Heart left ventricle (tissue), 16 donors: ENCODE results near the gene TOP1. TPM values are rescaled to one million over a fixed set of nuclear protein-coding genes. Genes with fewer than 3 reads are reported as not detected.

ENCODE experiments used
- ATAC-seq, 4 donors: fragments of 200-7000 bp; cut with Tn5 transposase; one replicate each; pipeline ENCODE4 v1.9.1; 2020 to 2022; ENCODE audit warnings: moderate library complexity in 4 of 4, mild to moderate bottlenecking in 3 of 4, moderate number of reproducible peaks in 1 of 4
- DNase-seq, 5 donors: peaks; one replicate each; pipeline ENCODE4 v3.0.0-alpha.2; 2020
- H3K27ac ChIP-seq, 12 donors: fragments of 200-600 bp; sonication (generic) in 4 of 12; one replicate each; pipeline versions ENCODE4 v1.5.0 to v1.8.0; 2016 to 2022; ENCODE audit warnings: mild to moderate bottlenecking in 2 of 12
- H3K27me3 ChIP-seq, 9 donors: fragments of 200-600 bp; sonication (generic) in 2 of 9; one replicate each; pipeline versions ENCODE4 v1.5.1 to v1.8.0; 2016 to 2022; ENCODE audit warnings: mild to moderate bottlenecking in 3 of 9
- H3K36me3 ChIP-seq, 9 donors: fragments of 200-600 bp; sonication (generic) in 2 of 9; one replicate each; pipeline versions ENCODE4 v1.5.0 to v1.8.0; 2018 to 2022; ENCODE audit warnings: mild to moderate bottlenecking in 2 of 9
- H3K4me1 ChIP-seq, 12 donors: fragments of 200-600 bp; sonication (generic) in 4 of 12; one replicate each; pipeline versions ENCODE4 v1.5.0 to v1.8.0; 2016 to 2022; ENCODE audit warnings: mild to moderate bottlenecking in 3 of 12
- H3K4me3 ChIP-seq, 12 donors: fragments of 200-600 bp; sonication (generic) in 4 of 12; one replicate each; pipeline versions ENCODE4 v1.5.0 to v1.8.0; 2017 to 2022; ENCODE audit warnings: mild to moderate bottlenecking in 9 of 12, moderate library complexity in 4 of 12
- H3K9me3 ChIP-seq, 12 donors: fragments of 200-600 bp; sonication (generic) in 4 of 12; one replicate each; pipeline versions ENCODE4 v1.5.0 to v1.8.0; 2016 to 2022; ENCODE audit warnings: mild to moderate bottlenecking in 1 of 12
- POLR2A ChIP-seq, 2 donors: fragments of 450-650 bp; IDR thresholded peaks; one replicate each; pipeline ENCODE4 v1.6.1; 2017; ENCODE audit warnings: antibody characterized with exemption in 2 of 2, mild to moderate bottlenecking in 2 of 2, moderate library complexity in 2 of 2
- WGBS, 4 donors: extraction: QIAGEN DNeasy Blood & Tissue Kit in 2 of 4; methylation state at CpG; one replicate each; pipeline versions ENCODE4 v1.1.5 to v1.1.7; 2013 to 2018; 5-methylcytosine and 5-hydroxymethylcytosine counted together
- intact Hi-C, 10 donors: fragments of 100-400 bp; cut with DNase I; formaldehyde crosslinking; loops; one replicate each; pipeline versions ENCODE4 v1.11.1 to v1.14.2; 2022
- polyA plus RNA-seq, 2 donors: library from polyadenylated mRNA; stranded (reverse); fragments of 200-250 nt; gene quantifications; one replicate each; pipeline ENCODE4 v1.2.3, GENCODE V29; 2013
- total RNA-seq, 9 donors: library from RNA; depleted of rRNA in 2 of 9; stranded (reverse); fragments of >200 nt in 2 of 9; fragmentation: NEBNext Ultra II Directional in 3 of 9; extraction: Animal tissue kit (Norgen Biotek cat#: 25700) in 3 of 9; gene quantifications; one replicate each; pipeline versions ENCODE4 v1.1.0 to v1.2.4, GENCODE V29; 2016 to 2023
- TF ChIP-seq, protein P1 (sequence below), 12 donors: fragments of 200-600 bp; sonication (generic) in 4 of 12; IDR thresholded peaks; one replicate each; pipeline versions ENCODE4 v1.5.0 to v1.8.0; 2018 to 2022; ENCODE audit warnings: antibody characterized with exemption in 12 of 12, mild to moderate bottlenecking in 5 of 12
- donor health status: ischemic (EF 13 %, LVEDD 7.1; RV severe dilation, severe dysfunction).
- donor health status: healthy with polysubstance abuse.
- donor health status: DM: no; HTN: yes; CAD: no.
- donor health status: DM: no; HTN: no; CAD: no.
- donor health status: ischemic (EF 25% LVEDD 6.9; RV normal size, moderate dysfunction).
- donor health status: ischemic (EF 25% LVEDD 5.7; RV mildly dilated, moderate dysfunction).
- donor health status: healthy.
- donor health status: DM: yes; HTN: yes; CAD: no.
- donor health status: ischemic (EF 35%, LVEDD 5.7; RV mildly dilated, moderate dysfunction).
- donor health status: nonischemic (EF 11% LVEDD 7.7; RV severe dilation, severe dysfunction).
- donor health status: DM: yes; HTN: yes; CAD: no.
- donor health status: PGD.
- donor health status: ischemic (EF 29% LVEDD 5.4; RV normal size, mild dysfunction).
- donor health status: nonischemic (EF 23%, LVEDD 6.1; RV moderate dilation, normal function).

Gene TOP1
- total and polyA plus RNA-seq, 11 donors = 11.6 to 32.3 (median 21.4) TPM

DNA sequence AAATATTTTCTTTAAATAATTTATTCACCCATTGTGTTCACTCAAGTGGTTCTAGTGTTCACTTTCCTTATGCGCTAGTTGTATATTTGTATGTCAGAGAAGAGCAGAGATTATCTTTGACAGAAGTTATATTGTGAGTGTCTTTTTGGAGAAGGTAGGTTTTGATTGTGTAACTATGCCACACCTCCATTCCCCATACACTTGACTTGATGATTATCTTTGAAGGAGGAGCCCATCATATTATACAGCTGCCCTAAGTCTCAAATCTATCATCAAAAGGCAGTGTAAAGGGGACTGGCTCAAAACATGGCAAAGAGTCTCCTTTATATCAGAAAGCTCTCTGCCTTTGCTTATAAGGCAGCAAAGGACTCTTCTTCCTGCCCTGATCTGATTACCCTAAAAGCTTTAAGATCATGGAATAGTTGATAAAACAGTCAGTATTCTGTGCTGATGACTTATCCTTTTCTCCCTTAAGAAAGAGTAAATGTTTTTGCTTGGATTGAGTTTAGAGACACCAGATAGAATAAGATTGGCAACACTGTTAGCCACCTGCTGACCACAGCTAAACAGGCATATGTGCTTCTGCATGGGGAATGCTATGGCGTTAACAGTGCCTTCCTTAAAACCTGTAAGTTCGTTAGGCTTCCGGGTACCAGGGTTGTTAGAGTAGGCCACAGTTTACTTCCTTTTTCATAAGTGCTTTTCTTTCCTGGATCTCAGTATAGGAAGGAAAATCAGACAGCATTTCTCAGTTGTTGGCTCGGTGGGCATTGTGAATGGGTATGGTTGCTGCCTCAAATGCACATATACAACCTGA lies 22.6 kb downstream of the TOP1 start:
- no peak for TF ChIP-seq POLR2A (IDR thresholded peaks at IDR 0.05)
- TF ChIP-seq, protein P1, sequence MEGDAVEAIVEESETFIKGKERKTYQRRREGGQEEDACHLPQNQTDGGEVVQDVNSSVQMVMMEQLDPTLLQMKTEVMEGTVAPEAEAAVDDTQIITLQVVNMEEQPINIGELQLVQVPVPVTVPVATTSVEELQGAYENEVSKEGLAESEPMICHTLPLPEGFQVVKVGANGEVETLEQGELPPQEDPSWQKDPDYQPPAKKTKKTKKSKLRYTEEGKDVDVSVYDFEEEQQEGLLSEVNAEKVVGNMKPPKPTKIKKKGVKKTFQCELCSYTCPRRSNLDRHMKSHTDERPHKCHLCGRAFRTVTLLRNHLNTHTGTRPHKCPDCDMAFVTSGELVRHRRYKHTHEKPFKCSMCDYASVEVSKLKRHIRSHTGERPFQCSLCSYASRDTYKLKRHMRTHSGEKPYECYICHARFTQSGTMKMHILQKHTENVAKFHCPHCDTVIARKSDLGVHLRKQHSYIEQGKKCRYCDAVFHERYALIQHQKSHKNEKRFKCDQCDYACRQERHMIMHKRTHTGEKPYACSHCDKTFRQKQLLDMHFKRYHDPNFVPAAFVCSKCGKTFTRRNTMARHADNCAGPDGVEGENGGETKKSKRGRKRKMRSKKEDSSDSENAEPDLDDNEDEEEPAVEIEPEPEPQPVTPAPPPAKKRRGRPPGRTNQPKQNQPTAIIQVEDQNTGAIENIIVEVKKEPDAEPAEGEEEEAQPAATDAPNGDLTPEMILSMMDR (IDR thresholded peaks at IDR 0.05) = no peak
- Histone ChIP-seq H3K36me3 (no peaks in the 10 kb centered on the region), H3K27me3 (no peaks in the 10 kb centered on the region), H3K9me3 (no peaks in the 10 kb centered on the region), H3K27ac (peak overlapping the region in 2 of 12 donors; percentile 55 to 88), H3K4me1 (peaks cover 20 to 100% (median 96%) of the 10 kb centered on the region in 12 donors), H3K4me3 (no peak overlapping the region)
- 46 to 64% (median 61%) methylated on average over 5 of the region's 5 CpGs for WGBS, 4 donors
- intact Hi-C loops = no loop called here
- peak in 3 of 4 donors; percentile 25 to 50 (median 27) for ATAC-seq
- no peak for DNase-seq

DNA sequence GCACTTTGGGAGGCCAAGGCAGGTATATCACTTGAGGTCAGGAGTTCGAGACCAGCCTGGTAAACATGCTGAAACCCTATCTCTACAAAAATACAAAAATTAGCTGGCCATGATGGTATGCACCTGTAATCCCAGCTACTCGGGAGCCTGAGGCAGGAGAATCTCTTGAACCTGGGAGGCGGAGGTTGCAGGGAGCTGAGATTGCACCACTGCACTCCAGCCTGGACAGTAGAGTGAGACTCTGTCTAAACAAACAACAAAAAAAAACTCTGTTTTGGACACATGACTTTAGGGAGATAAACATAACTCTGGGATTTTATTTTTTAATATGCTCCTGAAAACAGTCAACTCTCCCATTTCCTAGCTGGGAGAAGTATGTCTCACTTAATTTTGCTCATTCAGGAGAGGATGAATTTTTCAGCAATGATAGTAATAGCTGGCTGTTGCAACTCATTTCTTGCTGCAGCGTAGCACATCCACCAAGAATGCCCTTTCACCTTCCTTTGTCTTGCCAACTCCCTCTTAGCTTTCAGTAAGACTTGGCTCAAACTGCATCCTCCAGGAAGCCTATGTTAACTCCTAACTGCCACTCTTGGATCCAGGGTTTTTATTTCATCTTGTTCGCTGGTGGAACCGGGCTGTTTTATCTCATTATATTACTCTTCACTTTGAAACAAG lies 24.3 kb downstream of the TOP1 start:
- DNase-seq (no peak), ATAC-seq (peak in 3 of 4 donors; percentile 54 to 60 (median 58))
- 51 to 63% (median 52%) methylated on average over 6 of the region's 6 CpGs for WGBS, 4 donors
- intact Hi-C loops = no loop called here
- H3K4me1 ChIP-seq = peaks cover 20 to 100% (median 93%) of the 10 kb centered on the region in 12 donors
- no peaks in the 10 kb centered on the region for H3K36me3 ChIP-seq
- no peaks in the 10 kb centered on the region for H3K27me3 ChIP-seq
- no peaks in the 10 kb centered on the region for H3K9me3 ChIP-seq
- TF ChIP-seq, protein P1 (IDR thresholded peaks at IDR 0.05) = no peak
- no peak for TF ChIP-seq POLR2A (IDR thresholded peaks at IDR 0.05)
- no peak overlapping the region for H3K4me3 ChIP-seq
- peak overlapping the region in 4 of 12 donors; percentile 0 to 88 (median 8) for H3K27ac ChIP-seq

DNA sequence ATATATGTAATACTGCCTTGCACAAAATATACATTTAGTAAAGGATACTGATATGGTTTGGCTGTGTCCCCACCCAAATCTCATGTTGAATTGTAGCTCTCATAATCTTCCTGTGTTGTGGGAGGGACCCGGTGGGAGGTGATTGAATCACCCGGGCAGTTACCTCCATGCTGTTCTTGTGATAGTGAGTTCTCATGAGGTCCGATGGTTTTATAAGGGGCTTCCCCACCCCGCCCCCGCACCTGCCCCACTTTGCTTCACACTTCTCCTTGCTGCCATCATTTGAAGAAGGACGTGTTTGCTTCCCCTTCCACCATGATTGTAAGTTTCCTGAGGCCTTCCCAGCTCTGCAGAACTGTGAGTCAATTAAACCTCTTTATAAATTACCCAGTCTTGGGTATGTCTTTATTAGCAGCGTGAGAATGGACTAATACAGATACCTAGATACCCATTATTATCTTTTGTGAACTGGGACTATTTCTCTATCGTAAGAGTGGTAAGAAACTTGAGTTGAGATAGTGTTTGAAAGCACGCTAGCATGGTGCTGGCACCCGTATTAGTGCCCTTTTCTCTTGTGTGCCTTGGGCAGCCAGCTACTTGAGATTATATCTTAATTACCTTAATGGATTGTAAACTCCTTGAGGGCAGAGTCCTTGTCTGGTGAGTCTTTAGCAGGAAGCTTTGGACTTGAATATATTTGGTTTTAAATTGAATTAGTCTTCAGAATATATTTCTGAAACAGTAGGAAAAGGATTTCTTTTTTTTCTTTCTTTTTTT lies 25.6 kb downstream of the TOP1 start:
- DNase-seq = no peak
- peaks cover 17 to 97% (median 88%) of the 10 kb centered on the region in 12 donors for H3K4me1 ChIP-seq
- peak overlapping the region in 1 of 12 donors; percentile 5 for H3K27ac ChIP-seq
- TF ChIP-seq, protein P1 (IDR thresholded peaks at IDR 0.05) = no peak
- TF ChIP-seq POLR2A (IDR thresholded peaks at IDR 0.05) = no peak
- ATAC-seq = no peak
- 82 to 88% (median 84%) methylated on average over 10 of the region's 10 CpGs for WGBS, 4 donors
- H3K9me3 ChIP-seq = no peaks in the 10 kb centered on the region
- intact Hi-C loops = no loop called here
- no peaks in the 10 kb centered on the region for H3K27me3 ChIP-seq
- H3K36me3 ChIP-seq = no peaks in the 10 kb centered on the region
- H3K4me3 ChIP-seq = no peak overlapping the region
